ENCODE results near the gene LAD1. TPM values are rescaled to one million over a fixed set of nuclear protein-coding genes. Genes with fewer than 3 reads are reported as not detected.

LAD1 gene
- total RNA-seq, 1 experiment from 2014 or later, result 0.10 TPM

DNA sequence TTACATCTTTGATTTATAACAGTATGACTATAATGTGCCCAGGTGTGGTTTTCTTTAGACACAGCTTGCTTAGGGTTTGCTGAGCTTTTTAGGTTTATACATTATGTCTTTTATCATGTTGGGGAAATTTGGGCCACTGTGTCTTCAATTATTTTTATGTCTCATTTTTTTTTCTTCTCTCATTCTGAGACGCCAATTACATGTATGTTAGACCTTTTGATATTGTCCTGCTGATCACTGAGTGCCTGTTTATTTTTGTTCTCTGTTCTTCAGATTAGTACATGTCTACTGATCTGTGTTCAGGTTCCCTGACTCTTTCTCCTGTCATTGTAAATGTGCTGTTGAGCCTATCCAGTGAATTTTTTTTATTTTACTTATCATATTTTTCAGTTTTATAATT is 57.7 kb downstream of the LAD1 start:
- TF ChIP-seq POLR2AphosphoS5 (IDR thresholded peaks at IDR 0.05; ENCODE audit: low read depth, low read length), result no peak
- no peak for TF ChIP-seq CTCF (IDR thresholded peaks at IDR 0.05)
- TF ChIP-seq TCF7L2 (IDR thresholded peaks at IDR 0.05; ENCODE audit: low read depth, low read length), result no peak
- TF ChIP-seq, protein P1, sequence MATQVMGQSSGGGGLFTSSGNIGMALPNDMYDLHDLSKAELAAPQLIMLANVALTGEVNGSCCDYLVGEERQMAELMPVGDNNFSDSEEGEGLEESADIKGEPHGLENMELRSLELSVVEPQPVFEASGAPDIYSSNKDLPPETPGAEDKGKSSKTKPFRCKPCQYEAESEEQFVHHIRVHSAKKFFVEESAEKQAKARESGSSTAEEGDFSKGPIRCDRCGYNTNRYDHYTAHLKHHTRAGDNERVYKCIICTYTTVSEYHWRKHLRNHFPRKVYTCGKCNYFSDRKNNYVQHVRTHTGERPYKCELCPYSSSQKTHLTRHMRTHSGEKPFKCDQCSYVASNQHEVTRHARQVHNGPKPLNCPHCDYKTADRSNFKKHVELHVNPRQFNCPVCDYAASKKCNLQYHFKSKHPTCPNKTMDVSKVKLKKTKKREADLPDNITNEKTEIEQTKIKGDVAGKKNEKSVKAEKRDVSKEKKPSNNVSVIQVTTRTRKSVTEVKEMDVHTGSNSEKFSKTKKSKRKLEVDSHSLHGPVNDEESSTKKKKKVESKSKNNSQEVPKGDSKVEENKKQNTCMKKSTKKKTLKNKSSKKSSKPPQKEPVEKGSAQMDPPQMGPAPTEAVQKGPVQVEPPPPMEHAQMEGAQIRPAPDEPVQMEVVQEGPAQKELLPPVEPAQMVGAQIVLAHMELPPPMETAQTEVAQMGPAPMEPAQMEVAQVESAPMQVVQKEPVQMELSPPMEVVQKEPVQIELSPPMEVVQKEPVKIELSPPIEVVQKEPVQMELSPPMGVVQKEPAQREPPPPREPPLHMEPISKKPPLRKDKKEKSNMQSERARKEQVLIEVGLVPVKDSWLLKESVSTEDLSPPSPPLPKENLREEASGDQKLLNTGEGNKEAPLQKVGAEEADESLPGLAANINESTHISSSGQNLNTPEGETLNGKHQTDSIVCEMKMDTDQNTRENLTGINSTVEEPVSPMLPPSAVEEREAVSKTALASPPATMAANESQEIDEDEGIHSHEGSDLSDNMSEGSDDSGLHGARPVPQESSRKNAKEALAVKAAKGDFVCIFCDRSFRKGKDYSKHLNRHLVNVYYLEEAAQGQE (IDR thresholded peaks at IDR 0.05; ENCODE audit: insufficient read depth in 1 of 2, low read depth in 2 of 2, low read length in 1 of 2), result no peak
- TF ChIP-seq SIN3A (IDR thresholded peaks at IDR 0.05; ENCODE audit: borderline replicate concordance, insufficient read depth, low read depth, low read length), result no peak

GRCh38 chr1:201336711-201337450 is 62.2 kb downstream of the LAD1 start:
- ATAC-seq, result no peak; the same call in 1 of the 2 replicates
- in situ Hi-C loops (cut with HindIII; ENCODE audit: low pct_unique_long_range_greater_than_20kb, low sequenced_read_pairs), result no loop called here
- H3K27ac ChIP-seq (ENCODE audit: low read length), result no peak overlapping the region
- POLR2A ChIA-PET, result interaction anchor here (0.6 kb wide), 1 partner anchor 721 kb away, joined by 4 read pairs; no protein-coding TSS in a partner anchor
- H3K27me3 ChIP-seq (ENCODE audit: control insufficient read depth, insufficient read depth, low read length), result peaks cover 9% of the 10 kb centered on the region; the same call in 1 of the 2 replicates
- H3K36me3 ChIP-seq (ENCODE audit: control insufficient read depth, insufficient read depth, low read length), result no peaks in the 10 kb centered on the region
- CTCF ChIA-PET, result no interaction called here
- TF ChIP-seq TCF7L2 (IDR thresholded peaks at IDR 0.05; ENCODE audit: low read depth, low read length), result no peak
- H3K4me1 ChIP-seq (ENCODE audit: control insufficient read depth, insufficient read depth, low read length), result no peaks in the 10 kb centered on the region
- H3K4me3 ChIP-seq (ENCODE audit: low read depth in 2 of 2, low read length in 2 of 2), result no peak overlapping the region
- BruUV-seq (replicated peaks), result no TSS peak
- H3K9me3 ChIP-seq (ENCODE audit: control insufficient read depth, insufficient read depth, low read depth, low read length), result no peaks in the 10 kb centered on the region
- DNase-seq (ENCODE audit: low read depth, low spot score), result no peak
- intact Hi-C loops (cut with micrococcal nuclease; ENCODE audit: unreplicated experiment), result no loop called here

More for the DNA sequence above, 57.7 kb downstream of the LAD1 start:
- Histone ChIP-seq H3K4me1 (ENCODE audit: control insufficient read depth, insufficient read depth, low read length) (no peaks in the 10 kb centered on the region), H3K9me3 (ENCODE audit: control insufficient read depth, insufficient read depth, low read depth, low read length) (no peaks in the 10 kb centered on the region), H3K36me3 (ENCODE audit: control insufficient read depth, insufficient read depth, low read length) (no peaks in the 10 kb centered on the region), H3K4me3 (ENCODE audit: low read depth in 2 of 2, low read length in 2 of 2) (no peak overlapping the region), H3K27me3 (ENCODE audit: control insufficient read depth, insufficient read depth, low read length) (peaks cover 12% of the 10 kb centered on the region; the same call in 1 of the 2 replicates), H3K27ac (ENCODE audit: low read length) (no peak overlapping the region)
- BruUV-seq (replicated peaks), result no TSS peak
- ATAC-seq (no peak), DNase-seq (ENCODE audit: low read depth, low spot score) (no peak)
- ChIA-PET CTCF (no interaction called here), POLR2A (no interaction called here)
- intact Hi-C loops (cut with micrococcal nuclease; ENCODE audit: unreplicated experiment) (no loop called here), in situ Hi-C loops (cut with HindIII; ENCODE audit: low pct_unique_long_range_greater_than_20kb, low sequenced_read_pairs) (no loop called here)

DNA sequence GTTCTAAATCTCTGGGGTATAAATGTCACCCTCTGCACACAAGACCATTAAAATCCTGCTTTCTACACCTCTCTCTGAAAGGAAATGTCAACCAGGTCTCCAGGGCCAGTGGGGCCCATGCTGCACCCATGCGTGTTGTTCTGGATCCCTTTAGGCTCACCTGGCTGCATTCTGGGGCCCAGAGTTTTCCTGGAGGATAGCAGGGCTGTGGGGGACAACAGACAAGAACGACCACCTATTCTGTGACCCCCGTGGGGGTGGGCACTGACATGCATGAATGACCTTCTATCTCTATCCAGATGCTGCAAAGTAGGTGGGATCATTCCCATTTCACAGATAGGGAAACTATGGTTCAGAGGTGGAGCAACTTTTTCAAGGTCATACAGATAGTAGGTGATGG is 63.2 kb downstream of the LAD1 start:
- Histone ChIP-seq H3K4me3 (ENCODE audit: low read depth in 2 of 2, low read length in 2 of 2) (no peak overlapping the region), H3K27me3 (ENCODE audit: control insufficient read depth, insufficient read depth, low read length) (peaks cover 7% of the 10 kb centered on the region; the same call in 1 of the 2 replicates), H3K9me3 (ENCODE audit: control insufficient read depth, insufficient read depth, low read depth, low read length) (no peaks in the 10 kb centered on the region), H3K36me3 (ENCODE audit: control insufficient read depth, insufficient read depth, low read length) (no peaks in the 10 kb centered on the region), H3K27ac (ENCODE audit: low read length) (no peak overlapping the region), H3K4me1 (ENCODE audit: control insufficient read depth, insufficient read depth, low read length) (no peaks in the 10 kb centered on the region)
- ATAC-seq (no peak), DNase-seq (ENCODE audit: low read depth, low spot score) (no peak)
- no peak for TF ChIP-seq POLR2AphosphoS5 (IDR thresholded peaks at IDR 0.05; ENCODE audit: low read depth, low read length)
- TF ChIP-seq SIN3A (IDR thresholded peaks at IDR 0.05; ENCODE audit: borderline replicate concordance, insufficient read depth, low read depth, low read length), result no peak
- no peak for TF ChIP-seq TCF7L2 (IDR thresholded peaks at IDR 0.05; ENCODE audit: low read depth, low read length)
- no peak for TF ChIP-seq CTCF (IDR thresholded peaks at IDR 0.05)
- TF ChIP-seq, protein P1 (IDR thresholded peaks at IDR 0.05; ENCODE audit: insufficient read depth in 1 of 2, low read depth in 2 of 2, low read length in 1 of 2), result no peak
- intact Hi-C loops (cut with micrococcal nuclease; ENCODE audit: unreplicated experiment) (no loop called here), in situ Hi-C loops (cut with HindIII; ENCODE audit: low pct_unique_long_range_greater_than_20kb, low sequenced_read_pairs) (no loop called here)
- no TSS peak for BruUV-seq (replicated peaks)
- CTCF ChIA-PET, result interaction anchor here (0.5 kb wide), 1 partner anchor 11 kb away, joined by 3 read pairs; no protein-coding TSS in a partner anchor
- POLR2A ChIA-PET, result no interaction called here
